Lower leg skin (tissue), 3 donors: ENCODE measurements around the gene IL3.
"Not testable (repeated sequence)": the region's sequence is repeated elsewhere in the genome, so short reads cannot be mapped to it uniquely, and the experiment has no call there.

ENCODE experiments used
- POLR2A ChIP-seq, 2 donors: fragments of 450-650 bp; IDR thresholded peaks; one replicate each; pipeline ENCODE4 v1.6.1; 2016 to 2017; ENCODE audit warnings: antibody characterized with exemption in 2 of 2, mild to moderate bottlenecking in 1 of 2, moderate library complexity in 1 of 2
- TF ChIP-seq, protein P1 (sequence below), 3 donors: fragments of 450-650 bp; IDR thresholded peaks; one replicate each; pipeline ENCODE4 v1.5.1; 2016; ENCODE audit warnings: antibody characterized with exemption in 3 of 3, mild to moderate bottlenecking in 3 of 3, moderate library complexity in 2 of 3

DNA sequence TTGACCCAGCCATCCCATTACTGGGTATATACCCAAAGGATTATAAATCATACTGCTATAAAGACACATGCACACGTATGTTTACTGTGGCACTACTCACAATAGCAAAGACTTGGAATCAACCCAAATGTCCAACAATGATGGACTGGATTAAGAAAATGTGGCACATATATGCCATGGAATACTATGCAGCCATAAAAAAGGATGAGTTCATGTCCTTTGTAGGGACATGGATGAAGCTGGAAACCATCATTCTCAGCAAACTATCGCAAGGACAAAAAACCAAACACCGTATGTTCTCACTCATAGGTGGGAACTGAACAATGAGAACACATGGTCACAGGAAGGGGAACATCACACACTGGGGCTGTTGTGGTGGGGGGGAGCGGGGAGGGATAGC is 48.5 kb downstream of the IL3 start:
- TF ChIP-seq, protein P1, sequence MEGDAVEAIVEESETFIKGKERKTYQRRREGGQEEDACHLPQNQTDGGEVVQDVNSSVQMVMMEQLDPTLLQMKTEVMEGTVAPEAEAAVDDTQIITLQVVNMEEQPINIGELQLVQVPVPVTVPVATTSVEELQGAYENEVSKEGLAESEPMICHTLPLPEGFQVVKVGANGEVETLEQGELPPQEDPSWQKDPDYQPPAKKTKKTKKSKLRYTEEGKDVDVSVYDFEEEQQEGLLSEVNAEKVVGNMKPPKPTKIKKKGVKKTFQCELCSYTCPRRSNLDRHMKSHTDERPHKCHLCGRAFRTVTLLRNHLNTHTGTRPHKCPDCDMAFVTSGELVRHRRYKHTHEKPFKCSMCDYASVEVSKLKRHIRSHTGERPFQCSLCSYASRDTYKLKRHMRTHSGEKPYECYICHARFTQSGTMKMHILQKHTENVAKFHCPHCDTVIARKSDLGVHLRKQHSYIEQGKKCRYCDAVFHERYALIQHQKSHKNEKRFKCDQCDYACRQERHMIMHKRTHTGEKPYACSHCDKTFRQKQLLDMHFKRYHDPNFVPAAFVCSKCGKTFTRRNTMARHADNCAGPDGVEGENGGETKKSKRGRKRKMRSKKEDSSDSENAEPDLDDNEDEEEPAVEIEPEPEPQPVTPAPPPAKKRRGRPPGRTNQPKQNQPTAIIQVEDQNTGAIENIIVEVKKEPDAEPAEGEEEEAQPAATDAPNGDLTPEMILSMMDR (IDR thresholded peaks at IDR 0.05), result not testable (repeated sequence)
- TF ChIP-seq POLR2A (IDR thresholded peaks at IDR 0.05), result not testable (repeated sequence)
